ENCODE results near the gene NIN. TPM values are rescaled to one million over a fixed set of nuclear protein-coding genes. Genes with fewer than 3 reads are reported as not detected.

Gene NIN
- total RNA-seq, 1 donor: 40.2 TPM

DNA sequence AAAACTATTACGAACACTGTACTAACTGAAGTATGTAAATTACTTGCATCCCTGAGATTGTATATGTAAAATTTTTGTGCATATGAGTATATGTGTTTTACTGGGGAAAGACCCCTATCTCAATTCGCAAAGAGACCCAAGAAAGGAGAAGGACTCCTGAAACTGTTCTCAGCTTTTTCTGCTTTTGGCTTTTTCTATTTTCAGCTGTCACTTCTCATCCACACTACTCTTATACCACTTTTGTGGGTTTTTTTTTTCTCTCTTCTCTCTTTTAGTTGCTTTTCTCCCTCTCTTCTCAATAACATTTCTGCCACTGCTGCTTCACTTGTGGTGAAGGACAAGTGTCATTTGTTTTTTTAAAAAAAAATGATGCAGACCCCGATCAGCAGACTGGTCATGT is 39.8 kb downstream of the NIN start:
- peaks cover 9% of the 10 kb centered on the region for H3K4me1 ChIP-seq (ENCODE audit: insufficient read depth, low read length)
- peaks cover 20% of the 10 kb centered on the region for H3K36me3 ChIP-seq (ENCODE audit: insufficient read depth, low read length)
- TF ChIP-seq, protein P1, sequence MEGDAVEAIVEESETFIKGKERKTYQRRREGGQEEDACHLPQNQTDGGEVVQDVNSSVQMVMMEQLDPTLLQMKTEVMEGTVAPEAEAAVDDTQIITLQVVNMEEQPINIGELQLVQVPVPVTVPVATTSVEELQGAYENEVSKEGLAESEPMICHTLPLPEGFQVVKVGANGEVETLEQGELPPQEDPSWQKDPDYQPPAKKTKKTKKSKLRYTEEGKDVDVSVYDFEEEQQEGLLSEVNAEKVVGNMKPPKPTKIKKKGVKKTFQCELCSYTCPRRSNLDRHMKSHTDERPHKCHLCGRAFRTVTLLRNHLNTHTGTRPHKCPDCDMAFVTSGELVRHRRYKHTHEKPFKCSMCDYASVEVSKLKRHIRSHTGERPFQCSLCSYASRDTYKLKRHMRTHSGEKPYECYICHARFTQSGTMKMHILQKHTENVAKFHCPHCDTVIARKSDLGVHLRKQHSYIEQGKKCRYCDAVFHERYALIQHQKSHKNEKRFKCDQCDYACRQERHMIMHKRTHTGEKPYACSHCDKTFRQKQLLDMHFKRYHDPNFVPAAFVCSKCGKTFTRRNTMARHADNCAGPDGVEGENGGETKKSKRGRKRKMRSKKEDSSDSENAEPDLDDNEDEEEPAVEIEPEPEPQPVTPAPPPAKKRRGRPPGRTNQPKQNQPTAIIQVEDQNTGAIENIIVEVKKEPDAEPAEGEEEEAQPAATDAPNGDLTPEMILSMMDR (IDR thresholded peaks at IDR 0.05; ENCODE audit: extremely low read depth, low read depth, low read length): no peak
- no peaks in the 10 kb centered on the region for H3K9me3 ChIP-seq (ENCODE audit: low read depth, low read length)
- no peak for DNase-seq (ENCODE audit: insufficient read length, low spot score, missing footprints)
- H2AFZ ChIP-seq (ENCODE audit: low read length): no peak overlapping the region
- no peak overlapping the region for H3K4me2 ChIP-seq (ENCODE audit: insufficient read depth, low read length)
- peaks cover 18% of the 10 kb centered on the region for H3K79me2 ChIP-seq (ENCODE audit: insufficient read depth, low read length)
- H3K4me3 ChIP-seq (ENCODE audit: insufficient read depth, low read length): no peak overlapping the region
- H4K20me1 ChIP-seq (ENCODE audit: insufficient read depth, low read length): peaks cover 2% of the 10 kb centered on the region
- no peaks in the 10 kb centered on the region for H3K27me3 ChIP-seq (ENCODE audit: insufficient read depth, low read length)
- H3K27ac ChIP-seq (ENCODE audit: low read depth, low read length): no peak overlapping the region

DNA sequence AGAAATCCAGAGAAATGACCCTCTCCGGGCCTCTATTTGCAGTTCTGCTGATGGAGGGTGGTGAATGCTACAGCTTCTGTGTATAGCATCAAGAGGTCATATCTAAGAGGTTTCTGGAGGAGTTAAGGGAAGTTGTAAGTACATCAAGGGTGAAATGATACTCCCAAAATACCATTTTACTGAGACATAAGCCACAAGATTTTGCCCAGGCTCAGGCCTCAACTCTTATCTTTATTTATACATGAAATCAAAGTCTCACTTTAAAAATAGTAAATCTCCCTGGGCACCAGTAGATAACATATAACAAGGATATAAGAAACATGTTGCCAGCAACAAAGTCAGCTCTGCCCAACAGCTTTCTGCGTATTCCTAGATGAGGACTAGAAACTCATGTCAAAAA is 40.4 kb downstream of the NIN start:
- H2AFZ ChIP-seq (ENCODE audit: low read length): no peak overlapping the region
- no peak overlapping the region for H3K27ac ChIP-seq (ENCODE audit: low read depth, low read length)
- H3K36me3 ChIP-seq (ENCODE audit: insufficient read depth, low read length): peaks cover 20% of the 10 kb centered on the region
- H3K4me3 ChIP-seq (ENCODE audit: insufficient read depth, low read length): no peak overlapping the region
- H3K9me3 ChIP-seq (ENCODE audit: low read depth, low read length): no peaks in the 10 kb centered on the region
- no peaks in the 10 kb centered on the region for H3K27me3 ChIP-seq (ENCODE audit: insufficient read depth, low read length)
- peaks cover 16% of the 10 kb centered on the region for H3K79me2 ChIP-seq (ENCODE audit: insufficient read depth, low read length)
- H3K4me1 ChIP-seq (ENCODE audit: insufficient read depth, low read length): peaks cover 5% of the 10 kb centered on the region
- peak; percentile 83 for DNase-seq (ENCODE audit: insufficient read length, low spot score, missing footprints)
- peaks cover 2% of the 10 kb centered on the region for H4K20me1 ChIP-seq (ENCODE audit: insufficient read depth, low read length)
- H3K4me2 ChIP-seq (ENCODE audit: insufficient read depth, low read length): no peak overlapping the region
- TF ChIP-seq, protein P1 (IDR thresholded peaks at IDR 0.05; ENCODE audit: extremely low read depth, low read depth, low read length): no peak

DNA sequence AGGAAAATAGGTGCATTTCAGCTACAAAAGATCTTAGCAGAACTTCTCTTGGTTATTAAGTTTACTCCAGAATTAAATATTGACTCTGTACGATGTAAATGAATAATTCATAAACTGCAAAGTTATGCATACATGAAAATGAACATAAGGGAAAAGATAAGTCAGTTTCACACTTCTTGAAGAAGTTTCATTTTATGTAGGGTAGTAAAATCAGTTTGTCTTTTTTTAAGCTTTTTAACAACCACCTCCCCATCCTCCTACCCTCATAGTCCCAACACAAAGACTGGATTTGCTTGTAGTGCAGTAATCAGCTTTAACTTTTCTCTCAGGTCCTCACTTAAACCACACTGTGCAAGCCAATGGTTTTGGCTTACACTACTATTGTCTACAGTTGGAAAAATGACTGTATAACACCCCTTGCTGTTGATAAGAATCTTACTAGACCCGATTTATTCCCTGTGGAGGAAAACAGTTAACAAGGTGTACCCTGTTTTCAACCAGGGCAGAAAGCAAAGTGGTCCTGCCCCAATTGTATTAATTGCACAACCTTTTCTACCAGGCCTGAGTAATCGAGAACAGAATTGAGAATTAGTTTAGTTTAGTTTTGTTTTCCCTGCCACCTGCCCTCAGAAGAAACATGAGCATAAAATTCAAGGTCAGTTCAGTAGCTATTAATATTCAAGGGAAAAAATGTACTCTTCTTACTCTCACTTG is 44.1 kb downstream of the NIN start:
- H3K36me3 ChIP-seq (ENCODE audit: insufficient read depth, low read length): peaks cover 16% of the 10 kb centered on the region

DNA sequence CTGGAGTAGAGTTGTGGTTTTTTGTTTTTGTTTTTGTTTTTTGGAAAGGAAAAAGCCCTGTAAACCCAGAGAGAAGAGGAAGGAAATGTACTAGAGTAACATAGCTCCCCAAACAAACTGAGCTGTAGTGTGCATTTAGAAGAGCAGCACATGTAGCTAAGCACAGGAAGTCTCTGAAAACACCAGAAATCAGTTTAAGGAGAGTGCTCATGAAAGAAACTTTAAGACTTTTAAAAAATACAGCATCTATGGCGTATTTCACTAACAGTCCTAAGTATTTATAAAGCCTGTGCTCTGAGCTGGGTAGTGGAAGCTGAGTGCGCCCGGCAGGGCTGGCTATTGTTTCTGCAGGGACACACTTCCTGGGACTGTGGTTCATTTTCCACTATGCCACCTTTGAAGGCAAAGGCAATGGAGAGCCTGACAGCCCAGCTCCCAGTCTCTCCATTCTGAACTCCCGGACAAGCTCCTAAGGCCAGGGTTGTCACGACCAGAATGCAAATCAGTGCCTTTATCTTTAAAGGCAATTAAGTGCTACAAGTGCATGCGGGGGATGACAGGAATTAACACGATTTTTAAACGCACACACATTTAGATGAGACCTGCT is 45.4 kb downstream of the NIN start:
- H3K4me3 ChIP-seq (ENCODE audit: insufficient read depth, low read length): no peak overlapping the region
- no peaks in the 10 kb centered on the region for H3K27me3 ChIP-seq (ENCODE audit: insufficient read depth, low read length)
- H3K27ac ChIP-seq (ENCODE audit: low read depth, low read length): no peak overlapping the region
- H2AFZ ChIP-seq (ENCODE audit: low read length): no peak overlapping the region
- H3K79me2 ChIP-seq (ENCODE audit: insufficient read depth, low read length): no peaks in the 10 kb centered on the region
- H3K4me1 ChIP-seq (ENCODE audit: insufficient read depth, low read length): no peaks in the 10 kb centered on the region
- peaks cover 10% of the 10 kb centered on the region for H3K36me3 ChIP-seq (ENCODE audit: insufficient read depth, low read length)
- TF ChIP-seq, protein P1 (IDR thresholded peaks at IDR 0.05; ENCODE audit: extremely low read depth, low read depth, low read length): no peak
- H4K20me1 ChIP-seq (ENCODE audit: insufficient read depth, low read length): peaks cover 2% of the 10 kb centered on the region
- DNase-seq (ENCODE audit: insufficient read length, low spot score, missing footprints): no peak
- no peaks in the 10 kb centered on the region for H3K9me3 ChIP-seq (ENCODE audit: low read depth, low read length)
- no peak overlapping the region for H3K4me2 ChIP-seq (ENCODE audit: insufficient read depth, low read length)

More for the DNA sequence above, 44.1 kb downstream of the NIN start:
- Histone ChIP-seq H3K27ac (ENCODE audit: low read depth, low read length) (no peak overlapping the region), H3K9me3 (ENCODE audit: low read depth, low read length) (no peaks in the 10 kb centered on the region), H3K4me2 (ENCODE audit: insufficient read depth, low read length) (no peak overlapping the region), H3K4me1 (ENCODE audit: insufficient read depth, low read length) (peaks cover 5% of the 10 kb centered on the region), H3K79me2 (ENCODE audit: insufficient read depth, low read length) (no peaks in the 10 kb centered on the region), H3K4me3 (ENCODE audit: insufficient read depth, low read length) (no peak overlapping the region), H2AFZ (ENCODE audit: low read length) (no peak overlapping the region), H4K20me1 (ENCODE audit: insufficient read depth, low read length) (peaks cover 2% of the 10 kb centered on the region), H3K27me3 (ENCODE audit: insufficient read depth, low read length) (no peaks in the 10 kb centered on the region)
- DNase-seq (ENCODE audit: insufficient read length, low spot score, missing footprints): no peak
- TF ChIP-seq, protein P1 (IDR thresholded peaks at IDR 0.05; ENCODE audit: extremely low read depth, low read depth, low read length): no peak
